Measurements from ENCODE around the gene TLX2.
"Not testable (repeated sequence)": the region's sequence is repeated elsewhere in the genome, so short reads cannot be mapped to it uniquely, and the experiment has no call there.

Gene TLX2

DNA sequence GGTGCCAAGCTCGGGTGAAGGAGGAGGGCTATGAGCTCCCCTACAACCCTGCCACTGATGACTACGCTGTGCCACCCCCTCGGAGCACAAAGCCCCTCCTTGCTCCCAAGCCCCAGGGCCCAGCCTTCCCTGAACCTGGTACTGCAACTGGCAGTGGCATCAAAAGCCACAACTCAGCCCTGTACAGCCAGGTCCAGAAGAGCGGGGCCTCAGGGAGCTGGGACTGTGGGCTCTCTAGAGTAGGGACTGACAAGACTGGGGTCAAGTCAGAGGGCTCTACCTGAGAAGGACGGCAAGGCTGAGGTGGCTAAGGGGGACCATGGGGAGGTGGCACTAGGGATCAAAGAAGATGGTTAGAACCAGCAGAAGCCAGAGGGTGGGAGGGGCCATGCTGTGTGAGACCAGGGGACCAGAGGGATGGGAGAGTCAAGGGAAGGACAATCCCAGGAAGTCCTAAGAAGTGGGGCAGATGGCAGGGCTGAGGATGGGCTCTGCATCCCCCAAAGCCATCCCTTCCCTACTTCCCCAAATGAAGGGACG is 42.7 kb downstream of the TLX2 start:
- DNase-seq = no peak

- DNase-seq = no peak
Observed at GRCh38 chr2:74558284-74559230, 44.3 kb downstream of the TLX2 start.

DNA sequence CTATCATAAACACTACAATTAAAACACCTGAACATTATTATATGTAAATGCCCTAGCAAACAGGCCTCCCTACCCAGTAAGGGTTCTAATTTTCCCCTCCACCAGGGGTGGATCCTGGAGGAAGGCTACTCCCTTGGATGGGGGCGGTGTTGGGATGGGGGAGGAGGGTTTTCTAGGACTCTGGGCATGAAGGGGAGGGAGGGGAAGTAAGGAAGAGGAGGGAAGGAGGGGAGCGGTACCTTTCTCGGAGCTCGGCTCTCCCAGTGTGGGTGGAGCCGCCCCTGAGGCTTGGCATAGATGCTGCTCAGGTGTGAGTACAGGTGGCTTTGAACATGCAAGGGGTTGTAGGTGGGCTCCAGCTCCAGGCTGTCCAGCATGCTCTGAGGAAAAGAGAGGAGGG is 45.7 kb downstream of the TLX2 start:
- DNase-seq = no peak

DNA sequence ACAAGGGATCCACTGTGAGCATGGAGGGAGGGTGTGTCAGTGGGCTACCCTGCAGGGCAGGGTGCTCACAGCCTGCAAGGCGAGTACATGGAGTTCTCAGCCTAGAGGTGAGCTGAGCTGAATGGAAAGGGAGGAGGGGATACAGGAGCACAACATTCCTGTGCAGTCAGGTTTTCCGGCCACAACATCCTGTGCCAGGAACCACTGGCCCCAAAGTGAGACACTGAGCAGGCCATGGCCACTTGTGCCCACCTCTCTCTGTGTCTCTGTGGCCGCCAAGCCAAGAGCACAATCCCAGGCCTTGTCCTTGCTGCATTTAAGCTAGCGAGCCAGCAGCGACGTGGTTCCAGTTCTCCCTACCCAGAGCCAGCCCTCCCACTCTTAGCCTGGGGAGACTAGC is 46.3 kb downstream of the TLX2 start:
- DNase-seq = no peak

- not testable (repeated sequence) for DNase-seq
Observed at GRCh38 chr2:74561022-74561421, 46.8 kb downstream of the TLX2 start.

DNA sequence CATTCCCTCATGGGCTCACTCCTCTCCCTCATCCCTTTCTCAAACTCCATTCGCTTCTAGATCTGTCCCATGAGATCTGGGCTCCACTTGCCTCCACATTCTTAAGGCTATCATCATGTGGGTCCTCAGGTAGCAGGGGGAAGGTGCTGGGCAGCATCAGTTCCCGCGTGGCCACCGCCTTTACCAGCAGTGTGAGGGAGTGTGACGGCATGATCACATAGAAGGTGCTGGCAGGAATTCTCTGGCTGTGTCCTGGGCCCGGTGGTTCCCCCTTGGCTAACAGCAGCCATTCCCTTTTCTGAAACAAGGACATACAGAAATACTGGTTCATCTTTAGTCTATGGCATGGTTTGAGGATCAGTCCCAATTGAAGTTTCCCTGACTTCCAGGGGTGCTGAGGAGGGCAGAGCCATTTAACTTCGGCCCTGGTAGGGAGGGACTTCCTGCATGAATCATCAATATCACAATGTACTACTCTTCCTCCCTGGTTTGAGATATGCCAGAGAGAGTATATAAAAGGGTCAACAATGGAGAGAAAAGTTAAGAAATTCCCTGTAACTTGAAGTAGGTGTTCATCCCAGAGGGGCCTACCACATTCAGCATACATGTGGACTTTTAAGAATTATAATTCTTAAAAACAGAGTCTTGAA is 48.0 kb downstream of the TLX2 start:
- no peak for DNase-seq

GRCh38 chr2:74564222-74564621 is 50.0 kb downstream of the TLX2 start:
- no peak for DNase-seq

- no peak for DNase-seq
Observed at GRCh38 chr2:74566076-74566753, 52.0 kb downstream of the TLX2 start.

DNA sequence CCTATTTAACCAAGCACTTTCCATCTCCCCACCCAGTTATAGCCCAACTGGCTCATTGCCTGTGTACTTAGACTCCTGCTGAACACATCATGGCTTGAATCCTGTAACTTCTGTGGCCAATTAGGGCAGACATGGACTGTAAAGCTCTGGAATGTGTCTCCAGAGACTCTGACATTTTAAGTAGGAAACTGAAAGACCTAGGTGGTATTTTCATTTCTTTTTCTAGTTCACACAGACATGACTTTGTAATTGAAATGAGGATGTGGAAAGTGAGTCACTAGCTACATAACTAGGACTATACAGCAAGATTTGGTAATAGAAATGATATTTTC is 52.5 kb downstream of the TLX2 start:
- DNase-seq = no peak

Data from central memory CD4-positive, alpha-beta T cell (primary cell).